GM12865 (cell line): ENCODE data around the gene IGFL2.
A peak's percentile ranks its signal among the peaks of the same experiment; 100 is the strongest.

Experiments used
- DNase-seq: peaks from one replicate; pipeline ENCODE4 v3.0.0; 2010; ENCODE audit warnings: low read depth
- H3K4me3 ChIP-seq: 2 replicates; pipeline ENCODE4 v1.5.1; 2011; ENCODE audit warnings: mild to moderate bottlenecking, low read depth, low read length, control low read depth
- TF ChIP-seq, protein P1 (sequence below): IDR thresholded peaks from 2 replicates; pipeline ENCODE4 v1.5.1; 2011; ENCODE audit warnings: low read length, control low read depth, low read depth, inconsistent platforms; ENCODE audit not compliant: insufficient read depth; ENCODE audit errors: missing control alignments

Gene IGFL2

DNA sequence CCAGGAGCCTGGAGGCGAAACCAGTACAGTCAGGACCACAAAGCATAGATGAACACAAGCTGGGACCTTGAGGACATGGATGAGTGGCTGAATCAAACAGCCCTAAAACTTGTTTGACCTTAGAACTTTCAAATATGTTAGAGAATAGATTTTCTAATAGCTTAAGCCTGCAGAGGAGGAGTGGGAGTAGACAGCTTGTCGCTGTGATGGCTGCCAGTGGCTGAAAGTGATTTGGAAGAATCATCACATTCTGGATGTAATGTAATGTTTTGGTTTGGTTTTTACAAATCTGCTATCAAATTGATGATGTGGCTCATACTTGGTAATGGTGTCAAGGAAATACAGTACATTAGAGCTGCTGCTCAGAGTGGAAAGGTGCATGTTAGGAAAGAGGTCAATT, 35.5 kb upstream of the IGFL2 start:
- DNase-seq: no peak
- TF ChIP-seq, protein P1, sequence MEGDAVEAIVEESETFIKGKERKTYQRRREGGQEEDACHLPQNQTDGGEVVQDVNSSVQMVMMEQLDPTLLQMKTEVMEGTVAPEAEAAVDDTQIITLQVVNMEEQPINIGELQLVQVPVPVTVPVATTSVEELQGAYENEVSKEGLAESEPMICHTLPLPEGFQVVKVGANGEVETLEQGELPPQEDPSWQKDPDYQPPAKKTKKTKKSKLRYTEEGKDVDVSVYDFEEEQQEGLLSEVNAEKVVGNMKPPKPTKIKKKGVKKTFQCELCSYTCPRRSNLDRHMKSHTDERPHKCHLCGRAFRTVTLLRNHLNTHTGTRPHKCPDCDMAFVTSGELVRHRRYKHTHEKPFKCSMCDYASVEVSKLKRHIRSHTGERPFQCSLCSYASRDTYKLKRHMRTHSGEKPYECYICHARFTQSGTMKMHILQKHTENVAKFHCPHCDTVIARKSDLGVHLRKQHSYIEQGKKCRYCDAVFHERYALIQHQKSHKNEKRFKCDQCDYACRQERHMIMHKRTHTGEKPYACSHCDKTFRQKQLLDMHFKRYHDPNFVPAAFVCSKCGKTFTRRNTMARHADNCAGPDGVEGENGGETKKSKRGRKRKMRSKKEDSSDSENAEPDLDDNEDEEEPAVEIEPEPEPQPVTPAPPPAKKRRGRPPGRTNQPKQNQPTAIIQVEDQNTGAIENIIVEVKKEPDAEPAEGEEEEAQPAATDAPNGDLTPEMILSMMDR: no peak
- H3K4me3 ChIP-seq: no peak overlapping the region

DNA sequence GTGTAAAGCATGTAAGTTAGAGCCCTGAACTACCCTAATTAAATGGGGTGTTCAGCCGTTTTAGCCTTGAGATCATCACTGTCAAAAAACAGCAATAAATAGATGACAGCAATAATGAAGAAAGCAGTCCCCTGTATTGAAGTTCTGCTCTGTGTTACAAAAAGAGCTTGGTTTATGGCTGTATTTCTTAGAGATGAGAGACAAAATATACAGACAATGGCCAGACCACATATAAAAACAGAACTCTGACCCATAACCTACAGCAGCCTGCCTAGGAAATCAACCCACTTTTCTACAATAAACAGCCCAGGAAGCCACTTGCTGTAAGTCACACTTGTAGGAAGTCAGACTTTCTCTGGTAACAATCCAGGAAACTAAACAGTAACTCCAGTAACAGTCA, 34.3 kb upstream of the IGFL2 start:
- DNase-seq: no peak
- no peak overlapping the region for H3K4me3 ChIP-seq
- TF ChIP-seq, protein P1: no peak

DNA sequence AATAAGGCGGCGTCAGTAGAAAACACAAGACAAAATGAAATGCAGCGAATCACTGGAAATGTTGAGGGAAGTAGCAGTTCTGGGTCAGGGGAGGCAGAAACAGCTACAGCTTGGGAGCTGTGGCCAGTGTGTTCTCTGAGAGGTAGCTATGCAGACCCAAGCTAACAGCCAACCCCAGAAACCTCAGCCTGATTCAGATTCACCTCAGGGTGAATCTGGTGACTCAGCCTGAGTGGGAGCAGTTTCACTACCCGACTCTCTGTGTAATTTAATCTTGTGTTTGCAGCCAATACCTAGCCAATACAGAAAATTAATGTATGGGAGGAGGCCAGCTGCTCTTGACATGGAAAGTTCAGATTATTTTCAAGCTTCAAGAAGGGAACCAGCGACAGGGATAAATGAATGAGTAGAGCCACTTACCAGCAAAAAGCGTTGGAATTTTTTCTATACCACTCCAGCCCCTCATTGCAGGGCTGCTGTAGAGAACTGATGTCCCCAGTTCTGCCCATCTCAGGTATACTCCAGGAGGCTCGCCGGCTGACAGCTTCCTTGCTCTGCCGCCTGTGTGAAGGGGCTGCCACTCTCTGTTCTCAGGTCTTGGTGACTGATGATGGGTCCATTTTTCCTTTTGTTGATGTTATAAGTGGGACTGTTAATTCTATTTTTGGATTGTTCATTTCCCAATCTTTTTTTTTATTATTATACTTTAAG, 32.5 kb upstream of the IGFL2 start:
- TF ChIP-seq, protein P1: no peak
- DNase-seq: peak; percentile 46

DNA sequence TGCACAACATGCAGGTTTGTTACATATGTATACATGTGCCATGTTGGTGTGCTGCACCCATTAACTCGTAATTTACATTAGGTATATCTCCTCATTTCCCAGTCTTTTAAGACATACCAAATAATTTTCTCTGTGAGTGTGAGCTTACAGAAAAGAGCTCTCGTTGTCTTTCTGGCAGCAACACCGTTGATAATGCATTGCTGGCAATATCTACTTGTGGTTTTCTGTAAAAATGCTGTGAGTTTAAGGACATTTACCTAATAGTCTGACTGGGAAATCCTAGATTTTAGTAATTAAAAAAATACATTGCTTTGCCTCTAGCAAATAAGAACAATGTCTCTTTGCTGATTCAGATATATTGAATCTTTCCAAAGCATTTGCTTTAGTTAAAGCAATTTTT, 31.9 kb upstream of the IGFL2 start:
- H3K4me3 ChIP-seq: no peak overlapping the region
- no peak for DNase-seq
- TF ChIP-seq, protein P1: no peak

More for the DNA sequence above, 32.5 kb upstream of the IGFL2 start:
- no peak overlapping the region for H3K4me3 ChIP-seq

DNA sequence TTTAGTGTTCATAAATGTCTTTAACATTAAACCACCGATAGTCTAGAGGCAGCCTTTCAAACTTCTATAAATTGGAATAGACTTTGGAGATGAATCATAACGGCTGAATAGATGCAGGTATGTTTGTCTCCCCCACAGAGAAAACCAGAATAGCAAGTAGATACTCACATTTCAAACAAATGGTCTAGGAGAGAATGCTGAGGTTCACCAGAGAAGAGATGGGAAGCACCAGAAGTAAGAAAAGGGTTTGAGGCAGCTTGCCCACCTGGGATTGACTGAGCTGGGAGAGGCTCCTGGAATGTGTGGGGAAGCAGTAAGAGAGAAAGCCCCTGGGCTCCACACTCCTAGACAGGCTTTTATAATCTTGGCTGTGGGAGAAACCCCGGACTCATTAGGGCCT, 29.9 kb upstream of the IGFL2 start:
- TF ChIP-seq, protein P1: no peak
- H3K4me3 ChIP-seq: no peak overlapping the region
- no peak for DNase-seq

DNA sequence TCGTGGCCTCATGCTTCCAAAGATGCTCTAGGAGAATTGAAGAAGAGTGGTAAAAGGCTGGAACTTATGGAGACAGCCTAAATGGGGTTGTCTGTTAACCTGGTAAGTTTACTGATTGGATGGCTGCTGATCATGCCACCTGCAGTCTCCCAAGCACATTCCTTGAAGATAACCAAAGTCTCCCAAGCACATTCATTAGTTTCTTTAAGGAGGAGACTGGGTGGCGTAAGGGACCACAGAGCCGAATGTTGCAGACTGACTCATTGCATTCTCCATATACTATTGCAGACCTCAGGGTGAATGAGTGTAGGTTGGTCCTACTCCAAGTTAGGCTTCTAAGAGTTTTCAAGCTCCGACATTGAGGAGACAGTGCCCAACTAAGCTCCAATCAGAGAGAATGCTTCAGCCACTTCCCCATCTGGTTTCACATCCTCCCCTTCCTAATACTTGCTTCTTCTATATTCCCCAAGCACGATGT, 23.4 kb upstream of the IGFL2 start, which contains the start of gene IGFL3:
Gene IGFL3, minus strand, starts transcription at position 51 of the 478 bp plus-strand sequence. Its CDS starts 39 bp downstream, at position 12.
- no peak for DNase-seq
- TF ChIP-seq, protein P1: no peak
- H3K4me3 ChIP-seq: no peak within 1 kb of the TSS

DNA sequence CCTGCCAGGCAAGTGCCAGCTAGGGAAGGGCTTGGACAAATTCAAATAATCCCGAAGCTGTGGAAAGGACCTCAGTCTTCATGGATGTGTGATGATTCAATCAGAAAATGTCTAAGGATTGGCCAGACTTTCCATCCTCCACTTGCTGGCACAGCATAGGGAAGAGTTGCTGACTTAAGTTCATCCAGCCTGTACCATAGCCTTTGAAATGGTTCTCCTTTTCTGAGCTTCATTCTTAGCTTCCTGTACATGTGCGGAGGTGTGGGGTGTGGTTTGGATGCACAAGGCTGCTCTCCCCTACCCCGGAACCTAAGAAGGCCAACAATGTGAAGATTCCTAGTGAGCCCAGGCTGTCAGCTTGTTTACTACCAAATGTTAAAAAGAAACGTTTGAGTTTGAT, 22.6 kb upstream of the IGFL2 start:
- TF ChIP-seq, protein P1: no peak
- no peak for DNase-seq
- no peak overlapping the region for H3K4me3 ChIP-seq
